ENCODE results near the gene DGUOK.
A peak's percentile ranks its signal among the peaks of the same experiment; 100 is the strongest.
"Not testable (repeated sequence)": the region's sequence is repeated elsewhere in the genome, so short reads cannot be mapped to it uniquely, and the experiment has no call there.

DGUOK gene

DNA sequence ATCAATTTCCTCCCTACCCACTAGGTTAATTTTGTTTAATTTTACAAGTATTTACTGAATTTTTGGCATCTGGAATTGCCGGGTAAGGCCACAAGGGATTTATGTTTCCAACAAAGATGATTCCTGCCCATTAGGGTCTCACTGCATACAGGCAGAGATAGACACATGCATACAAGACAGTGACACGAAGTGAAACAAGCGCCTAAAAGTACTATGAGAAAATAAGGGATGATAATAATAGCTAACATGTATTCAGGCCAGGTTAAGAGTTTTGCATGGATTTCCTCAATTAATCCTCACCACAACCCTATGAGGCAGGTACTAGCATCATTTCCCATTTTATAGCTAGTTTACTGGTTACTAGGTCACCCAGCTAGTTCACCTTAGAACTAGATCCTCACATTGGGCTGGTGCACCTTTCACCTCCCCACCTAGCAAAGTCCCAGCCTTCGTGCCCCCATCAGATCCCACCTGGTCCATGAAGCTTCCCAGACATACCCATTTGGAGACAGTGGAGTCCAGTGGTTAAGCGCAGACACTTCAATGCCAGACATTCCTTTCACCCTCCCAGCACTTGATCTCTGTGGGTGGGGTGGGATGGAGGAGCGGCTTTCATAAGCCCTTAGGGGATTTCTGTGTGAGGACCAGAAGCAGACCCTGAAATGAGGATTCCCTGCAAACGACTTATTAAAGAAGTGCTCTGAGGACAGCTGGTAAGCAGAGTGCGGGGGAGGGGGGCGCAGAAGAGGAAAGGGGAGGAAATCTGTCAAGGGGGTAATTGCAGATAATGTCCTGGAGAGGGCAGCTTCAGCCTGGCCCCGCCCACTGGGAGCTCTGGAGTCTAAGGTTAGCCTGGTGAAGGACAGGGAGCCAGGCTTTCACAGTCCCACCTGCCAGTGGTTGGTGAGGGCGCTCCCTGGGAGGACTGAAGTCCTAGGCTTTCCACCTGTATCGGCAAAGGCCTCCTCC lies 5.8 kb upstream of the DGUOK start:
- DNase-seq (ENCODE audit: low read depth): no peak

DNA sequence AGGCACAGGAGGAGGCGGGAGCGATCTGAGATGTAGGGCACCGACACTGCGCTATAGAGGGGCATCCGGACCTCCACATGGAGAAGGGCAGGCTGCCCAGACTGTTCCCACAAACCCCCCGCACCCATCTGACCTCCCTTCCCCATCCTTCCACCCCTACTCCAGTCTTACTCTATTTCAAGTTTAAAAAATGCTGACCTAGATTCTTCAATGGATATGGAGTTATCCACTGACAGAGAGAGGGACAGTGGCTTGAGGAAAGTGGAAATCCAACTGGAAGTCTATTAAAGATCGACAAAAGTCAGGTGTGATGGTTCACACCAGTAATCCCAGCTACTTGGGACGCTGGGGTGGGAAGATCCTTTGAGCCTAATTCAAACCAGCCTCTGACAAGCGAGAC lies 5.1 kb upstream of the DGUOK start:
- no peak for DNase-seq (ENCODE audit: low read depth)

DNA sequence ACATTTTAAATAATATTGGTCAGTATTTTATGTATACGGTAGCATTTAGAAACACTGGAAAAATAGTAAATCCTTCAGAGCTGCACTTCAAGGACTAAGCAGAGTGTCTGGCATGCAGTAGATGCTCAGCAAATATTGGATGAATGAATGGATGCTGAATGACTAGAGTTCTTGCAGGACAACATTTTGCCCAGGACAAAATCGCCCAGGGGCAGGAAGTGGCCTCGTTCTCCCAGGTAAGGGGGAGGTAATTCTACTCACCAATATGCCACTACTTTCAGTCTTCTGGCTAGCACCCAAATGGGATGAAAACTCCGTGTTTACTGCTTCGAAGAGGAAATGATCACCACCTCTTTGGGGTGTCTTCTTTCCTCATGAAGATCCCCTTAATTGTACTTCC lies 4.0 kb upstream of the DGUOK start:
- DNase-seq (ENCODE audit: low read depth): no peak

DNA sequence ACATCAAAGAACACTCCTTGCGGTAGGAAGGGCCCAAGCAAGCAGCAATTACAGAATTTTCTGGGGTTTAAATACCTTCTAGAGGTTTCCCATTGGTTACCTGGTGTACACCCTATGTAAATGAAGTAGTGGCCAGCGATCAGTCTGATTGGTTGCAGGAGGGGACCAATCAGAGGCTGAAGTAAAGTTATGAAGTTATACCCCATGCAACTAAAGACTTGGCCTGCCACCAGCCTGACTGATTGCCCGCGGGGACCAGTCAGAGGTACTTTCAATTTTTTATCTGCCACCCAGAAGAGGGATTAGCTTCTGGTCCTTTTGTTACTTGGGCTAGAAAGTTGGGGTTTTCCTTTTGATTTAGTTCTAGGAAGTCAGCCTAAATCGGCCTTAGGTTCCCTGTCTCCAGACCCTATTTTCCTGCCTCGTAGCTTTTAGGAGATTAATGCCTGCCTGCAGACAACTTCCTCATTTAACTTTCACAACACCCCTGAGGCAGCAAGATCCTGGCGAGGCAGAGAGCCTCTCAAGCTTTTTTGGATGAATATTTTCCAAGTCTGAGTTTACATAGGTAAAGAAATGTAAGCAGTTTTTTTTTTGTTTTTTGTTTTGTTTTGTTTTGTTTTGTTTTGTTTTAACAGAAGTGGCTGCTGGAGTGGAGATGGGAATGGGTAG lies 1.5 kb upstream of the DGUOK start:
- no peak for DNase-seq (ENCODE audit: low read depth)

DNA sequence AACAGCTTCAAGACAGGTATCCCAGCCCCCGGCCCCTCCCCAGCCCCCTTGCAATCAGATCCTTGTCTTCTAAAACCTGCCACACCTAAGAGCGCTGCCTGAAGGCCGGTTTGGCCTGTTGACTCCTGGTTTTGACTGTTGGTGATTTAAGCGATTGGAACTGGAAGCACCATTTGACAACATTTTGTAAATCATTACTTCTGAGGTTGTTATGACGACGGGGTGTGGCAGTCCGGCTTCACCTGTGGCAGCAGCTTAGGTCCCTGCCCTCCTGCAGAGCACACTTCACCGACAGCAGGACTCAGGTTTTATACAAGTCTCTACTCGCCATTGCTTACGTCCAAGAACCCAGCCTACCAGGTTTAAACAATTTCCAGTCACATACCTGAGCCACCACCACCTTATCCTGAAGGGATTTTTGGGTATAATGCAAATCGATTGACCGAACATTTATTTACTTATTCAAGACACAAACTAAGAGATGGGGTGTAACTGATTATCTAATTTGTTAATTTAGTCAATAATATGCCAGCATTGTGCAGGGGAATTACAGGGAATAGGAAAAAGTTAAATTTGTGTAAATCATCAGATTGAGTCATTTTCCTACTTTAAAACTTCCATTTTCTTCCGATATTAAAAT lies 707 bp upstream of the DGUOK start:
- no peak for DNase-seq (ENCODE audit: low read depth)

DNA sequence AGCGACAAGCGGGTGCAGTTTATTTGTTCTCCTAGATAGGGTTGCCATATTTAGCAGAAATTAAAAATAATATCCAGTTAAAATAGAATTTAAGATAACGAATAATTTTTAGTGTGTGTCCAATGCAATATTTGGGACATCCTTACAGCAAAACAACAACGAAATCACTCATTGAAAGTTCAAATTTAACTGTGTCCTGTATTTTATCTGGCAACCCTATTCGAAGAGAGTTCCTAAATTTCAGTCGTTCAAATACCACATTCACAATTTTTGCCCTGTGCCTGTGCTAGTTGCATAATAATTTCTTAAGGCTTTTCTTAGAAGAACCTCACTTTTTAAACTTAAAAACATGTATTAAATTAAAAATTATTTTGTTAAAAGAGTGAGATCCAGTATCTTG lies 664 bp downstream of the DGUOK start:
- no peak for DNase-seq (ENCODE audit: low read depth)

DNA sequence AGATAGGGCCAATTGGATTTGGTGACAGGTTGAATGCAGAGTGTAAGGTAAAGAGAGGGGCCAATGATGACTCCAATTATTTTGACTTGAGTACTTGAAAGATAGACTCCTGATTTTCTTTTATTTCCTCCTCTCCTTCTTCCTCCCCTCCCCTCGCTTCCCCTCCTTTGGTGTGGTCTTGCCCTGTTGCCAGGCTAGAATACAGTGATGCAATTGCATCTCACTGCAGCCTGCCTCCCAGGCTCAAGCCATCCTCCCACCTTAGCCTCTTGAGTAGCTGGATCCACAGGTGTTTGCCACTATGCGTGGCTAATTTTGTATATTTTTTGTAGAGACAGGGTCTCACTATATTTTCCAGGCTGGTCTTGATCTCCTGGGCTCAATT lies 2.3 kb downstream of the DGUOK start:
- no peak for DNase-seq (ENCODE audit: low read depth)

DNA sequence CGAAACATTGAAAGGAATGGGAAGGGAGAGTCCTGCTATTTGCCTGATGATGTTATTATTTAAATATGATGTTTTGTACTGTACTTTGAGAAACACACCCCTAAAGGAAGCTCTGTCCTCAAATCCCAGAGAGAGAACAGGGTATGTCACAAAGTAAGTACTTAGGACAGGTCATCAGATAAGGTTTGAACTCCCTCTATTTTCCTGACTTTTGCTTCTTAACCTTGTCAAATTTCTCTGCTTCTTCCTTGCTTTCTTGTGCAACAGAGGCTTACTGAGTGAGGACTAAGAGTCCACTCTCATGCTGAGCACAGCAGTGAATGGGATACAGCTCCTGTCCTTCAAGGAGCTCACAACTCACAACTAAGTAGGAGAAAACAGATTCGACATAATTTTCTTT lies 3.7 kb downstream of the DGUOK start:
- DNase-seq (ENCODE audit: low read depth): no peak

DNA sequence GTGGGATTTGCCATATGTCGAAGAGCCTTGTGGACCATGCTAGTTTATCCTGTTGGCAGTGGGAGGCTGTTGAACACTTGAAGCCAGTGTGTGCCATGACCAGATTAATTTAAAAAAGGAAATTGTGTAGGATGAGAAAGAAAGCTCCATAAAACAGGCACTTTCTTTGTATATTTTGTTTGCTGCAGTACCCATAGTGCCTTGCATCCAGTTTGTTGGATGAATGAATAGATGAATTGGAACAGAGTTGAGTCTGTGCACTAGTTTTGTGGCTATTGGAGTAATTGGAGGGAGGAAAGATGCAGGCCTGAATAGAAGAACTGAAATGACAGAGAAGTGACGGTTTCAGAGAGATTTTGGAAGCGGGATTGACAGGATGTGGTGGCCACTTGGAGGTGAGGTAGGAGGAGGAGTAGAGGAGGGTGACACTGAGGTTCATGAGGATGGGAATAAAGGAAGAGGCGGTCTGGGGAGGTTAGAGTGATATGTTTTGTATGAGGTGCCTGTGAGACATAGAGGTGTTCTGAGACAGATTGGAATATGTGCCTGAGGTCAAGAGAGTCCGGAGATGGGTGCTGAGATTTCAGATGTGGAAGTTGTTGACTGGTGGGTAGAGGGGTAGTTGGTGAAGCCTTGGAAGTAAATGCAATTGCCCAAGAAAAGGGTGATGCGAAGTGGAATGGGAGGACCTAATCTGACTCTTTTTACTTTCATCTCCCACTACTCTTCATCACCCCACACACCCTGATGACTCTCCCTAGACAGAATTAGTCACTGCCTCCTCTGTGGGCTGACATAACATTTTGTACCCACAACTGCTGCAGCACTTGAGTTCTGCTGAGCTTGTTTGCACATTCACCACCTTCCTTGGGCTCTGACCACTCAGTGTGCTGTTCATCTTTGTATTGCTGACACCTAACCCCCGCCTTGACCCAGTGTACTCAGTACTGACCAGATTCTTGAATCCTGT lies 5.1 kb downstream of the DGUOK start:
- no peak for DNase-seq (ENCODE audit: low read depth)

DNA sequence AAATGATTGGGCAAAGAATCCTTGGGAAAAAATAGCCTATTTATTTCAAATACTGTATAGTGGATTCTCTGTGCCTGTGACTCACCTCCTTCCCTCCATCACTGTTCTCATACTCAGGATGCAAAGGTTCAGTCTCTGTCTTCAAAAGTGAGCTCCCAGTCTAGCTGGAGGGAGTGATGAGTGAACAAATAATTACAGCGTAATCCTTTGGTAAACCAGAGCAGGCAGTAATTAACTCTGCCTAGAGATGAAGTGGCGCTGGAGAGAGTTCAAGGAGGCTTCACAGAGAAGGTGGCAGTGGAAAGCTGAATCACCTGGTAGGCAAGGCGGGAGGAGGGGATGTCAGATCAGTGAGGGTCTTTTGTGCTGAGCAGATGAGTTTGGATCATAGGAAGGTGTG lies 6.5 kb downstream of the DGUOK start:
- DNase-seq (ENCODE audit: low read depth): no peak

DNA sequence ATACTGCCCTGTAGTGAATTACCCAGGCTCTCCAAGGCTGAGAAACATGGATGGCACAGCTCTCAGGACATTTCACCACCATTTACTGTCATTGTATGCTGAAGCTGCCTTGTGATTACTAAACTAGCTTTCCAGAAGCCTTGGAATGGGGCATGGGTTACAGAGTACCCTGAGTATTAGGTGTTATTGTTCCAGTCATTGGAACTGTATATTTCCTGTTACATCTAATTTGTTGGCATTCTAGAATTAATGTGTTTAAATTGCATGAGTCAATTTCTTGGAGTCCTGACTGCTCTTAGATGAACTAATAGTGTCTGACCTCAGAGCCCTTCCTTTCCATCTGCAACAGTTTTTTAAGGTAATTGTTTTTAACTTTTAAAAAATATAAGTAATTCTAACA lies 9.0 kb downstream of the DGUOK start:
- no peak for DNase-seq (ENCODE audit: low read depth)

DNA sequence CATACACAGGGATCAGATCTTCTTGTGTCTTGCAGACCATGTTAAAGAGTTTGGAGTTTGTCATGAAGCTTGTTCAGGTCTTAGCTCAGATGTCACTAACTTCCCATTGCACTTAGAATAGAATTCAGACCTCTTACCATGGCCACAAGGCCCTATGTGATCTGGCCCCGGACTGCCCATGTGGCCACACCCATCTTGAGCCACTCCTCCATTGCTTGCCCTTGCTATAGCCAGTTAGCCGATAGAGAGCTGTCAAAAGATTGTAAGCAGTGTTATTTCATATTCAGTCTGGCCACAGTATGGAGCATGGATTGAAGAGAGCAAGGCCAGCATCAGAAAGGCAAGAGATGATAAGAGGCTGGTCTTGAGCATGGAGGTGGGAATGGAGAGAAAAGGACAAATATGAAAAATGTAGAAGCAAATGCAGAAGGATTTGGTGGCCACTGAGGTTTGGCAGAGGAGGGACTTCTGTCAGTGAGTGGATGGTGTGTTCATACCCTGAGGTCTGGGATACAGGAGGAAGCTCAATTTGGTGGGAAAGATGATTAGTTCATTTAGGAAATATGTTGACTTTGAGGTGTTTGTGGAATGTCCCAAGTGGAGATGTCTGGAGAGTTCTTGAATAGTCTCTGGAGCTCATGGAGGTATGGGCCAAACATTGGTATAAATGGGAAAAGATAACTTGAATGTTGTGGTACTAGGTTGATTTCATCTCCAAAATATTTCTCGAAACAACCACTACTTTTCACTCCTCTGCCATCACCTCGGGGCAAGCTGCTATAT lies 10.6 kb downstream of the DGUOK start:
- no peak for DNase-seq (ENCODE audit: low read depth)

DNA sequence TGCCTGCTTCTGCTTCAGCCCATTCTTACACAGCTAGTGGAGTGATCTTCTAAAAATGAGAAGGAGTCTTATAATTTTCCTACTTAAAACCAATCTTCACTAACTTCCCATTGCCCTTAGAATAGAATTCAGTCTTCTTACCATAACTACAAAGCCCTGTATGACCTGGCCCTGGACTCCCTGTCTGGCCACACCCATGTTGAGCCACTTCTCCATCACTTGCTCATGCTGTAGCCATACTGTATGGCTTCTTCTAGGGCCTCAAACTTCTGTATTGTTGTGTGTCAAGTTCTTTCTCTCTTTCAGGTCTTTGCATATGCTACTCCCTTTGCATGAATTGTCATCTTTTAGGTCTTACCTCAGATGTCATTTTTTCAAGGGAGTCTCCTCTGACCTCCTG lies 11.2 kb downstream of the DGUOK start:
- DNase-seq (ENCODE audit: low read depth): no peak

DNA sequence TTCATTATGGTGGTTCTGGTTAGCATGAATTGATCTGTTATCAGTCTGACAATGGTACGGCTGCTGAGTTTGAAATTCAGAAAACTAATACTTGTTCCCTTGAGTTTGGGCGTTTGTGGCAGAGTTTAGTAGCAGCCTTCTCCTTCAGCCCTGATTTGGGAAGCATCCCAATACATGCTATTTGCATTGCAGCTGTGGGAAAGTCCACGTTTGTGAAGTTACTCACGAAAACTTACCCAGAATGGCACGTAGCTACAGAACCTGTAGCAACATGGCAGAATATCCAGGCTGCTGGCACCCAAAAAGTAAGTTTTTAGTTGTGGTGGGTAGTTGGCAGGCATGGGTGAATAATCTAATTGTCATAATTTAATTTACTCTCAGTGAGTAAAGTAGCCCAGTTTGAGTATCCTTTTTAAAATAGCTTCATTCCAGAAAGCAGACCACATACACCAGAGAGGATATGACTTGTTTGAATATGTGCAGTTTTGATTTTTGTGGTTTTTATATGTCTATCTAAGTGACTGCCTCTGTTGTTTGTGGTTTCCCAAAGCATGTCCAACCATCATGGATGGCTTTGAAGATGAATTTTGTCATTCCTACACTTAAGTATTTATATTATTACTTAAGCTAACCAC lies 12.2 kb downstream of the DGUOK start:
- DNase-seq (ENCODE audit: low read depth): peak; percentile 67

DNA sequence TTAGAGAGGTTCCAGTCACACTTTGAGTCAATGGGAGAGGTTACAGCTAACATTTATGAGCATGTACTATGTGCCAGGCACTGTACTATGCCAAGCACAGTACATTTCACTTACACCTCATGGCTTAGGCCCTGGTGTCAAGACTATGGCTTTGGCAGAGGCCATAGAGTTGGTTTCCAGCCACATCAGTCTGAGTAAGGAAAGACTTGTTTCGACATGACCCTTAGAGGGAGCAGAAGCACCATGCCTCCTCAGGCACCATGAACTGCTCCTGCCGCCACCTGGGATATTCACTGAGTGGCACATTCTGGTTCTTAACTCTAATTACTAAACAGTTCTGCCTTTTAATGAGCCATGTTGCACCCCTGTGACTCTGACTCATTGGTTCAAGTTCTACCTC lies 12.7 kb downstream of the DGUOK start:
- DNase-seq (ENCODE audit: low read depth): no peak

DNA sequence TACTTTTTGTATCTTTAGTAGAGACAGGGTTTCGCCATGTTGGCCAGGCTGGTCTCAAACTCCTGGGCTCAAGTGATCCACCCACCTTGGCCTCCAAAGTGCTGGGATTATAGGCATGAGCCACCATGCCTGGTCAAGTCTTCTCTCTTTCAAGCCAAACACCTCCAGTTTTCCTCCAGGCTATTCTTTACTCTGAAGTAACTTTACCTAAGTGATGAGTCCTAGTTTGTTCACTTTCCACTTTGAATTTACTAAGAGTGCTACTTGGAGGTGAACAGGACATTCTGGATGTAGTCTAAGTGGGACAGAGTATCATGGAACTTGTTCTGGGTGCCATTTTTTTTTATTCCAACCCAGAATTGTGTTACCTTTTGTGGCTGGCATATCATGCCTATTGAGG lies 13.4 kb downstream of the DGUOK start:
- DNase-seq (ENCODE audit: low read depth): not testable (repeated sequence)

DNA sequence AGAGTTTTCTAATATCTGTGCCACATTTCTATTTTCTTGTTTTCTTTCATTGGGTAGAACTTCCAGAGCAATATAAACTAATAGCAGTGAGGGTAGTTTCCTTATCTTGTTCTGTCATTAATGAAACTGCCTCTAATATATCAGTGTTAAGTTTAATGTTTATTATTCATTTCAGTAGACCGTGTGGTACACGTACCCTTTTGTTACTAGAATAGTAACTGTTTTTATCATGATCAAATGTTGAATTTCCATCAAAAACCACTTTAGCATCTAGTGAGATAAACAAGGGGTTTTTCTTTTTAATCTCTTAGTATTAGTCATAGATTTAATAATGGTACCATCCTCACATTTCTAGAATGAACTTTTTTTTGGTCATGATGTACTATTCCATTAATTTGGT lies 16.0 kb downstream of the DGUOK start:
- DNase-seq (ENCODE audit: low read depth): no peak

DNA sequence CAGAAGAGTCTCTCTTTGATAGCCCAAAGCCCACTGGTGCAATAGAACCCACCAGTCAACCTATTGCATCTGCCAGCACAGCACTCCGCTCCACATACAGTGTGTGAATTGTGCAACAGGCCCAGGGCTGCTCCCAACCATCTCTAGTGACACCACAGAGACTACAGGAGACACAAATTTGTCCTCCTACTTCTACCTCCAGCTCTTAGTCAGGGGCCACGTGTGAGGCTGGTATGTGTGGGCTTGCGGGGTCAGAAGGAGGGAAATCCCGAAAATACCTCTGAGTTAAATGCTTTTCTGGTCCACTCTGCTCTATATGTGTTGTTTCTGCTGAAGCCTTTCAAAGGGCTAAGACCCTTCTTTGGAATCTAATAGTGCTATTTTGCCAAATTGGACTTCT lies 18.0 kb downstream of the DGUOK start:
- no peak for DNase-seq (ENCODE audit: low read depth)

DNA sequence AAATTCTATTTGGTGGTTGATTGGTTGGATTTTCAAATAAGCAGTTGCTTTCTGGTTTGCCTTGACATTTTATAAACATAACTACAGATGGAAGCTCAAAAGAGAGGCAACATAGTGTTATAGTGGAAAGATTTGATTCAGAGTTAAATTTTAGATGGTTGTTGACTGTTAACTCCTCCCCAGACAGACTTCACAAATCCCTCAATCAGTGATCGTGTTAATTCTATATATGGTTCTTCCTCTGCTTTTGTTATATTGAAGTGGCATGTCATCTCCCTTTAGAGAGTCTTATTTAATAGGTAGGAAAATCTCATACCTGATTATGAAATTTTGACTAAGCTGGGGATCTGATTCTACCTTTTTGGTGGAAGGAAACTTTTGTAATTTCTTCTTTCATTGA lies 19.5 kb downstream of the DGUOK start:
- no peak for DNase-seq (ENCODE audit: low read depth)

DNA sequence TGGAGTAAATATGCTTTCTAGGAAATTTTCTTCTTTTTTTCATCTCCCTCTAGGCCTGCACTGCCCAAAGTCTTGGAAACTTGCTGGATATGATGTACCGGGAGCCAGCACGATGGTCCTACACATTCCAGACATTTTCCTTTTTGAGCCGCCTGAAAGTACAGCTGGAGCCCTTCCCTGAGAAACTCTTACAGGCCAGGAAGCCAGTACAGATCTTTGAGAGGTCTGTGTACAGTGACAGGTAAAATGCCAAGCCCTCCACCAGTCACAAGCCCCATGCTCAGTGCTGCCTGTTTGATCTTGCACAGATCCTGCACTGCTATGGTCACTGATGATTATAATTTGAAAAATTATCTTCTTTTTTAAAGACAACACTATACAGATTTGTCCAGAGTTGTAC lies 20.0 kb downstream of the DGUOK start:
- no peak for DNase-seq (ENCODE audit: low read depth)
